AG04450 (cell line): ENCODE measurements around the gene SNAP25. TPM values are rescaled to one million over a fixed set of nuclear protein-coding genes. Genes with fewer than 3 reads are reported as not detected.

Experiments
- CTCF ChIA-PET: fragments of 300-600, 350-600 bp; formaldehyde crosslinking; extraction: SDS; loops from one replicate; lab custom pipeline; 2022; ENCODE audit warnings: antibody characterized with exemption, inconsistent platforms; lab: Charles Lee
- POLR2A ChIA-PET: fragments of 350-600 bp; formaldehyde crosslinking; extraction: SDS; loops from one replicate; lab custom pipeline; 2021; ENCODE audit warnings: antibody characterized with exemption, inconsistent platforms; lab: Yijun Ruan, JAX
- DNase-seq: peaks from one replicate; pipeline ENCODE4 v3.0.0-alpha.2; 2011; ENCODE audit warnings: low read depth, low spot score
- H3K27ac ChIP-seq: one replicate; pipeline ENCODE4 v1.5.1; 2012; ENCODE audit warnings: low read depth, low read length, control low read depth
- H3K27me3 ChIP-seq: one replicate; pipeline ENCODE4 v1.6.0; 2012; ENCODE audit warnings: low read length; ENCODE audit not compliant: control insufficient read depth, insufficient read depth
- H3K4me3 ChIP-seq: 2 replicates; pipeline ENCODE4 v1.5.1; 2011; ENCODE audit warnings: mild to moderate bottlenecking, low read depth, low read length, control low read depth
- H3K9me3 ChIP-seq: 2 replicates; pipeline ENCODE4 v1.5.1; 2012; ENCODE audit warnings: low read length; ENCODE audit not compliant: control insufficient read depth, insufficient read depth
- CTCF ChIP-seq: IDR thresholded peaks from 2 replicates; pipeline ENCODE4 v1.5.1; 2011; ENCODE audit warnings: low read depth, low read length, control low read depth, inconsistent platforms
- polyA plus RNA-seq: library from polyadenylated mRNA; depleted of rRNA; stranded (reverse); fragments of >200 nt; gene quantifications from 2 replicates; pipeline ENCODE4 v1.2.3, GENCODE V29; 2011

The SNAP25 gene
- polyA plus RNA-seq, 1 experiment: 6.6 TPM

- DNase-seq: peak; percentile 57
- no peak for TF ChIP-seq CTCF
- Histone ChIP-seq H3K27me3 (no peaks in the 10 kb centered on the region), H3K27ac (no peak overlapping the region), H3K4me3 (no peak overlapping the region), H3K9me3 (no peaks in the 10 kb centered on the region)
- ChIA-PET CTCF (interaction anchor here (0.6 to 1.5 kb wide), 3 partner anchors 121 to 1450 kb away, joined by 3 to 4 read pairs (median 4); no protein-coding TSS in a partner anchor), POLR2A (no interaction called here)
Observed at GRCh38 chr20:10306440-10307358, 88.1 kb downstream of the SNAP25 start.

GRCh38 chr20:10307359-10307735 lies 88.7 kb downstream of the SNAP25 start:
- no peak for TF ChIP-seq CTCF
- H3K27me3 ChIP-seq: no peaks in the 10 kb centered on the region
- peak overlapping the region; percentile 71 for H3K27ac ChIP-seq
- ChIA-PET POLR2A (no interaction called here), CTCF (interaction anchor here (0.7 to 1.5 kb wide), 3 partner anchors 120 to 329 kb away, joined by 3 to 4 read pairs (median 4); no protein-coding TSS in a partner anchor)
- no peaks in the 10 kb centered on the region for H3K9me3 ChIP-seq
- no peak overlapping the region for H3K4me3 ChIP-seq
- DNase-seq: no peak

- Histone ChIP-seq H3K27me3 (no peaks in the 10 kb centered on the region), H3K9me3 (no peaks in the 10 kb centered on the region), H3K27ac (no peak overlapping the region), H3K4me3 (no peak overlapping the region)
- DNase-seq: no peak
- CTCF ChIA-PET: no interaction called here
- no peak for TF ChIP-seq CTCF
- POLR2A ChIA-PET: interaction anchor here (0.7 kb wide), 1 partner anchor 62 kb away, joined by 8 read pairs; no protein-coding TSS in a partner anchor
Observed at GRCh38 chr20:10308652-10309051, 90.0 kb downstream of the SNAP25 start.

GRCh38 chr20:10309326-10309725 lies 90.7 kb downstream of the SNAP25 start:
- Histone ChIP-seq H3K27ac (peak overlapping the region; percentile 49), H3K9me3 (no peaks in the 10 kb centered on the region)
- CTCF ChIA-PET: no interaction called here

More at GRCh38 chr20:10309326-10309725, 90.7 kb downstream of the SNAP25 start:
- TF ChIP-seq CTCF: no peak
- peak; percentile 83 for DNase-seq
- POLR2A ChIA-PET: interaction anchor here (0.5 to 1.4 kb wide), 2 partner anchors 93 to 125 kb away, joined by 3 to 4 read pairs; partner anchors contain the start of genes MKKS and SLX4IP
- Histone ChIP-seq H3K4me3 (no peak overlapping the region), H3K27me3 (no peaks in the 10 kb centered on the region)
